ENCODE data around the gene SLC35C1. TPM values are rescaled to one million over a fixed set of nuclear protein-coding genes. Genes with fewer than 3 reads are reported as not detected.

SLC35C1 gene
- total and polyA plus RNA-seq, 2 donors (not counting 1 experiment from before 2014, with no cell fraction given): 4.4 to 12.5 TPM

GRCh38 chr11:45856044-45856468 lies 51.1 kb downstream of the SLC35C1 start:
- H3K27ac Mint-ChIP-seq: no peak overlapping the region
- intact Hi-C loops (cut with micrococcal nuclease): no loop called here
- no peak overlapping the region for H2AFZ ChIP-seq (ENCODE audit: insufficient read depth, low read depth, low read length, poor library complexity, severe bottlenecking)
- ChIA-PET CTCF (interaction anchor here (1.0 to 1.6 kb wide), 2 partner anchors 84 to 147 kb away, joined by 3 to 4 read pairs; no protein-coding TSS in a partner anchor), POLR2A (no interaction called here)
- TF ChIP-seq CTCF (IDR thresholded peaks at IDR 0.05) (no peak), EZH2 (IDR thresholded peaks at IDR 0.05; ENCODE audit: borderline replicate concordance, insufficient read depth, low read depth, low read length, poor library complexity, severe bottlenecking) (no peak)
- H3K79me2 ChIP-seq (ENCODE audit: control insufficient read depth, insufficient read depth, low read length): peaks cover 70% of the 10 kb centered on the region
- no peak overlapping the region for H3K4me3 ChIP-seq (ENCODE audit: control extremely low read depth in 1 of 5, extremely low read depth in 1 of 5, insufficient read depth in 1 of 5, low read depth in 2 of 5, low read length in 4 of 5)
- H3K4me1 Mint-ChIP-seq: peaks cover 22% of the 10 kb centered on the region
- H3K4me1 ChIP-seq (ENCODE audit: control insufficient read depth in 2 of 2, insufficient read depth in 2 of 2, low read length in 2 of 2): peaks cover 15 to 16% of the 10 kb centered on the region in 2 donors
- no peak overlapping the region for H3K4me2 ChIP-seq (replicated peaks; ENCODE audit: low read depth, low read length, poor library complexity, severe bottlenecking)
- no peak overlapping the region for H3K4me3 Mint-ChIP-seq
- no peaks in the 10 kb centered on the region for H3K27me3 Mint-ChIP-seq
- 96% methylated on average over 5 of the region's 6 CpGs for WGBS (ENCODE audit: insufficient coverage)
- H3K9ac ChIP-seq (ENCODE audit: low read length): no peak overlapping the region
- H3K9me3 Mint-ChIP-seq (ENCODE audit: insufficient read depth): no peaks in the 10 kb centered on the region
- DNase-seq: no peak
- H4K20me1 ChIP-seq (ENCODE audit: control insufficient read depth, insufficient read depth, low read length, poor library complexity, severe bottlenecking): peaks cover 94% of the 10 kb centered on the region
- ATAC-seq (ENCODE audit: low read depth): no peak
- H3K27me3 ChIP-seq (replicated peaks in 1 of 4; ENCODE audit: control extremely low read depth in 1 of 4, control insufficient read depth in 3 of 4, insufficient read depth in 4 of 4, low read length in 3 of 4): no peaks in the 10 kb centered on the region
- H3K9me3 ChIP-seq (ENCODE audit: control extremely low read depth in 1 of 3, control insufficient read depth in 2 of 3, insufficient read depth in 1 of 3, low read length in 2 of 3): no peaks in the 10 kb centered on the region
- H3K36me3 ChIP-seq (replicated peaks in 1 of 2; ENCODE audit: control extremely low read depth in 1 of 2, control insufficient read depth in 1 of 2, extremely low read depth in 1 of 2, insufficient read depth in 2 of 2, low read length in 1 of 2): peaks cover 0 to 63% of the 10 kb centered on the region in 2 experiments
- H3K27ac ChIP-seq (ENCODE audit: low read length in 2 of 2): no peak overlapping the region

- ATAC-seq (ENCODE audit: low read depth): no peak
- Mint-ChIP-seq H3K27ac (no peak overlapping the region), H3K27me3 (no peaks in the 10 kb centered on the region), H3K4me1 (peaks cover 5% of the 10 kb centered on the region), H3K9me3 (ENCODE audit: insufficient read depth) (no peaks in the 10 kb centered on the region), H3K4me3 (no peak overlapping the region)
- H3K4me2 ChIP-seq (replicated peaks; ENCODE audit: low read depth, low read length, poor library complexity, severe bottlenecking): no peak overlapping the region
- H2AFZ ChIP-seq (ENCODE audit: insufficient read depth, low read depth, low read length, poor library complexity, severe bottlenecking): no peak overlapping the region
- H3K27me3 ChIP-seq (replicated peaks in 1 of 4; ENCODE audit: control extremely low read depth in 1 of 4, control insufficient read depth in 3 of 4, insufficient read depth in 4 of 4, low read length in 3 of 4): no peaks in the 10 kb centered on the region
- CTCF ChIA-PET: interaction anchor here (1.4 to 1.6 kb wide), 3 partner anchors 11 to 149 kb away, joined by 4 to 7 read pairs (median 6); partner anchors contain the start of gene CRY2
- DNase-seq: no peak
- H3K4me1 ChIP-seq (ENCODE audit: control insufficient read depth in 2 of 2, insufficient read depth in 2 of 2, low read length in 2 of 2): peaks cover under 1 to 2% of the 10 kb centered on the region in 2 donors
- WGBS (ENCODE audit: insufficient coverage): 82% methylated on average over 1 of the region's 2 CpGs
- no peaks in the 10 kb centered on the region for H3K9me3 ChIP-seq (ENCODE audit: control extremely low read depth in 1 of 3, control insufficient read depth in 2 of 3, insufficient read depth in 1 of 3, low read length in 2 of 3)
- H3K4me3 ChIP-seq (ENCODE audit: control extremely low read depth in 1 of 5, extremely low read depth in 1 of 5, insufficient read depth in 1 of 5, low read depth in 2 of 5, low read length in 4 of 5): no peak overlapping the region
- POLR2A ChIA-PET: no interaction called here
- TF ChIP-seq EZH2 (IDR thresholded peaks at IDR 0.05; ENCODE audit: borderline replicate concordance, insufficient read depth, low read depth, low read length, poor library complexity, severe bottlenecking): no peak
- TF ChIP-seq CTCF (IDR thresholded peaks at IDR 0.05): no peak
- H3K79me2 ChIP-seq (ENCODE audit: control insufficient read depth, insufficient read depth, low read length): peaks cover 51% of the 10 kb centered on the region
- H3K9ac ChIP-seq (ENCODE audit: low read length): no peak overlapping the region
- H3K27ac ChIP-seq (ENCODE audit: low read length in 2 of 2): no peak overlapping the region
- H3K36me3 ChIP-seq (replicated peaks in 1 of 2; ENCODE audit: control extremely low read depth in 1 of 2, control insufficient read depth in 1 of 2, extremely low read depth in 1 of 2, insufficient read depth in 2 of 2, low read length in 1 of 2): peaks cover 1 to 83% of the 10 kb centered on the region in 2 experiments
- peaks cover 78% of the 10 kb centered on the region for H4K20me1 ChIP-seq (ENCODE audit: control insufficient read depth, insufficient read depth, low read length, poor library complexity, severe bottlenecking)
- intact Hi-C loops (cut with micrococcal nuclease): no loop called here
Measured at GRCh38 chr11:45857961-45858474, 53.1 kb downstream of the SLC35C1 start.

All from B cell (primary cell).